ENCODE data around the gene ANO9. TPM values are rescaled to one million over a fixed set of nuclear protein-coding genes. Genes with fewer than 3 reads are reported as not detected.
"Not testable (repeated sequence)": the region's sequence is repeated elsewhere in the genome, so short reads cannot be mapped to it uniquely, and the experiment has no call there.

Gene ANO9
- total RNA-seq, 1 donor from 2014 or later: 0.07 TPM

GRCh38 chr11:434999-435740 lies 6.6 kb downstream of the ANO9 start:
- not testable (repeated sequence) for DNase-seq (ENCODE audit: low read depth, low spot score)

DNA sequence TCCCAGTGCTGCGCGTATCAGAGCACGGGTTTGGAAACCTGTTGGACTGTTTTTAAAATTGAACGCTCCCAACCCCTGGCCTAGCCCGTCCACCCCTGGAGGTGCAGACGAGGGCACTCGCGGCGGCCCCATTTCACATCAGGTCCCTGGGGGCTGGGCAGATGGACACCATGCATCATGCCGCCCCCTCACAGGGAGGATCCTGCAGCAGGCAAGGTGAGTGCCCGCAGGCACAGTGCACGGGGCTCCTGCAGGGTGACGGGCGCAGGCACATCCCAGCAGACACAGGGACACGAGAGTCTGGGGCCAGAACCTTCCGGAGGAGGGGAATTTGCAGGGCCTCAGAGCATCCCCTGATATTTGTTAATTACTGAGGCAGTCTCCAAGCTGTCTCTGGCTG lies 7.3 kb downstream of the ANO9 start:
- no peak for DNase-seq (ENCODE audit: low read depth, low spot score)

- no peak for DNase-seq (ENCODE audit: low read depth, low spot score)
These were observed 8.2 kb downstream of the ANO9 start for GRCh38 chr11:433641-434040.

GRCh38 chr11:433111-433510 lies 8.7 kb downstream of the ANO9 start:
- DNase-seq (ENCODE audit: low read depth, low spot score): no peak

DNA sequence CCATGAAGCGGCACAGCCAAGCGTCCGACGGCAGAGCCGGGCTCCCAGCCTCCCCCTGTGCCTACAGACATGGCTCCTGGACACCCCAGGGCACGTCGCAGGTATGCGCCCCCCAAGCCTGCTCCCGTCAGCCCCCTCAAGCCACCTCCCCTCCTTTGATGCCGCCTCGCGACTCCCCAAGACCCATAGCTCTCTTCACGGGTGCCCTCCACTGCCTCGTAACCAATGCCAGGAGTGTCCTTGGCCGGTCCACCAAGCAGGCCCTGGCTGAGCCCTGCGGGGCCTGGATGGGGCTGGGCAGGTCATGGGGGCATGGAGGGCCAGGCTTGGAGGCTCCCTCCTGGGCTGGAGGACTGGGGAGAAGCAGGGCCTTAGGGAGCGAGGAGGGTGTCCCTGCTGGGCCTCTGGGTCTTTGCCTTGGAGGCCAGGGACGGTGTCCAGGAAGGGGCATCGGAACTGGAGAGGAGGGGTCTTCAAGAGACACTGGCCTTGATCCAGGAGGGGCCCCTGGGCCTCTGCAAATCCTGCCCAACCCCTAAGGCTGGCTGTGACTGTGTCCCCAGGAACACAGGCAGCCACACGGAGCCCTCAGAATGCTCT lies 9.2 kb downstream of the ANO9 start:
- no peak for DNase-seq (ENCODE audit: low read depth, low spot score)

DNA sequence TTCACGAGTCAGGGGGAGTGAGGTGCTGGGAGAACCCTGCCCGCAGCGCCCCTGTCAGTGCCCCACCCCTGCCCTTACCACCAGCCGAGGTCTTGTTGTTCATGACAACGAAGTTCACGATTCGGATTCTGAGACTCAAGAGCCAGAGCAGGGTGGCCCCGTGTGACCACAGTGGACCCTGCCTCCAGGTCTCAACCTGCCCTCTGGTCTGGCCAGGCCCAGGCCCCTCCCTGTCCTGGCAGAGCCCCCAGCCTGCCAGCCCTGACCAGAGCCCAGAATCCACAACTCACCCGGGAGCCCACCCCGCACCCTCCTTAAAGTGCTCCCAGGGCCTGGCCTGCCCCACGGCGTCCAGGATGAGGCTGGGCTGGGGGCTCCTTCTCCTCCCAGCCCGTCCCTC lies 9.9 kb downstream of the ANO9 start:
- DNase-seq (ENCODE audit: low read depth, low spot score): no peak

DNA sequence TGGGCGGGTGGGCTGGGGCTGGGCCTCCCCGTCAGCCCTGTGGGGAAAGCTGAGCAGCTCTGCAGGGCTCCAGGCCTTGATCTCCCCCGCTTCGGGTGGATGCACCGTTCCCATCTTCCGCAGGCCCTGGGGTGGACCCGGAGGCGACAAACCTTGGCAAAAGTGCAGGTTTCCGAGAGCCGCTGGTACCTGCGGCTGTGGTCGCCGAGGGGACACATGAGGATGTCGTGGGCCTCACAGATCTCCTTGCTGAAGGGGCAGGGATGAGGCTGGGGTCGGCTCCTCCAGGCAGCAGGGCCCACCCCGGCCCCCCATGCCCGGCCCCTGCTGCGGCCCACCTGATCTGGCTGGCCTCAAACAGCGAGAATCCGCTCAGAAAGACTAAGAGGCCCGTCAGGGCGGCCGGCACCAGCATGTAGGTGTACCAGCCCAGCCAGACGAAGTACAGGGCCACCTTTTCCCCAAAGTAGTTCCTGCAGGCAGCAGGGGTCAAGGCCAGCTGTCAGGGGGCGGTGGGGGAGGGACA lies 11.8 kb downstream of the ANO9 start:
- no peak for DNase-seq (ENCODE audit: low read depth, low spot score)

GRCh38 chr11:429391-429790 lies 12.4 kb downstream of the ANO9 start:
- no peak for DNase-seq (ENCODE audit: low read depth, low spot score)

GRCh38 chr11:428295-428694 lies 13.5 kb downstream of the ANO9 start:
- no peak for DNase-seq (ENCODE audit: low read depth, low spot score)

DNA sequence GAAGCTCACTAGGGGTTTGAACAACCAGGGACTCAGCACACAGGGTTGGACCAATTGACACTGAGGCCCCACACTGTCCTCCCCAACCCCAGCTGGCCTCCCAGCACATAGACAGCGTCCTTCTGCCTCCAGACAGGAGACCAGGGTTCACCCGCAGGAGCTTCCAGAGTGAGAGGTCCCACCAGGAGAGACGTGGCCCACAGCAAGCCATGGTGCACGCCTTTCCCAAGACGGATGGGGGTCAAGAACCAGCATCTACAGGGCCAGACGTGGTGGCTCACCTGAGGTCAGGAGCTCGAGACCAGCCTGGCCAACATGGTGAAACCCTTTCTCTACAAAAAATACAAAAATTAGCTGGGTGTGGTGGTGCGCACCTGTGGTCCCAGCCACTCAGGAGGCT lies 15.0 kb downstream of the ANO9 start:
- DNase-seq (ENCODE audit: low read depth, low spot score): no peak

DNA sequence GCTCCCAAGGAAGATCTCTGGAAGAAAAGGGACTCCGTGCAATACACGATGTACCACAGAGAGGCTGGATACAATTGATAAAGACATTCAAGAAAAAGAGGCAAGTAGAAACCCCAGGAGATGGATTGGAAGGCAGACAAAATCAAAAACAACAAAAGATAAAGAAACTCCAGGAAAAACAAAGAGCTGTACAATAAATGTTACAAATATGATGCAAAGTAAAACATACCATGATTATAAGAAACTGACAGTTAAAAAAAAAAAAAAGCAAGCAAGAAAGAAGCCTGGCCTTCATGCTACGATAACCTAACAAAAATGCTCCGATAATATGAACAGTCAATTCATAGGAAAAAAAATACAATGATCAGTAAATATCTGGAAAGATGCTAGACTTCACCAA lies 16.5 kb downstream of the ANO9 start:
- DNase-seq (ENCODE audit: low read depth, low spot score): no peak

DNA sequence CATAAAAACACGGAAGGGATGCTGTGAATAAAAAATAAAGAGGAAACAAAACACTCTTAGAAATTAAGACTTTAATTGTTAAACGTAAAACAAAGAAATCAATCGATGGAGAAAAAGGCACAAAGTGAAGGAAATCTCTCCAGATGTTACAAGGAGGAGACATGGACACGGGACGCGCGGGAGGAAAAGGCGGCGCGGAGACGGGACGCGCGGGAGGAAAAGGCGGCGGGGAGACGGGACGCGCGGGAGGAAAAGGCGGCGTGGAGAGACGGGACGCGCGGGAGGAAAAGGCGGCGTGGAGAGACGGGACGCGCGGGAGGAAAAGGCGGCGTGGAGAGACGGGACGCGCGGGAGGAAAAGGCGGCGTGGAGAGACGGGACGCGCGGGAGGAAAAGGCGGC lies 17.0 kb downstream of the ANO9 start:
- not testable (repeated sequence) for DNase-seq (ENCODE audit: low read depth, low spot score)

GRCh38 chr11:424232-424631 lies 17.6 kb downstream of the ANO9 start:
- no peak for DNase-seq (ENCODE audit: low read depth, low spot score)

- DNase-seq (ENCODE audit: low read depth, low spot score): no peak
These were observed 19.6 kb downstream of the ANO9 start for GRCh38 chr11:422249-422656.

GRCh38 chr11:420911-421321 lies 20.9 kb downstream of the ANO9 start:
- DNase-seq (ENCODE audit: low read depth, low spot score): no peak

- no peak for DNase-seq (ENCODE audit: low read depth, low spot score)
These were observed 21.5 kb downstream of the ANO9 start for GRCh38 chr11:420054-420910.

DNA sequence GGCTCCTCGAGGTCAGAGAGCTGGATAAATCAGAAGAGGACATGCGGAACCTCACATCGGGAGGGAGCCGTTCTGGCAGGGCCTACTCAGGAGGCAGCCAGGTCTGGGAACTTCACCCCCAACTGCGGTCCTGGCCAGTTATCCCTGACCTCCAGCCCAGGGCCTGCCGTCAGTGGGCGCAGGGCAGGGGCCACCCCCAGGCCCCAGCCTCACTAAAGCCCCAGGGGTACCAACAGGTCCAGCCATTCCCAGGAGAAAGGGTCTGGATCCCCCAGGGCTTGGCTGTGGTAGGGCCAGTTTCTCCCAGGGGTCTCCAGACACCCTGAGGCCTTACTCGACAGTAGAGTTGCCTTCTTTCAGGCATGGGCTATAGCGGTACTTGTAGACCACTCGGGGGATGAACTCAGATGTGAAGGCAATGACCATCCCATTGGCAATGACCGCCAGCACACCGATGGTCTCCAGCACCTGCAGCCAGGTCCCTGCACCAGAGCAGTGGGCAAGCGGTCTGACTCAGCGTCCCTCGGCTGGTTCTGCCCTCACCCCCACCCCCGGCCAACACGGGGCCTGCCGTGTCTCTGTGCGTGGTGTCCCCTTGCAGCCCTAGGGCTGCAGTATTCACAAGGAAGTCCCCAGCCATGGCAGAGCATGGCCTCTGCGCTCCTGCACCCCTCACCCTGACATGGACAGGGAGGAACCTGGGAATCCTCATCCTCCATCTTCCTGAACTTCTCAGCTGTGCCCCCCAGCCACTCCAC lies 22.4 kb downstream of the ANO9 start:
- DNase-seq (ENCODE audit: low read depth, low spot score): no peak

DNA sequence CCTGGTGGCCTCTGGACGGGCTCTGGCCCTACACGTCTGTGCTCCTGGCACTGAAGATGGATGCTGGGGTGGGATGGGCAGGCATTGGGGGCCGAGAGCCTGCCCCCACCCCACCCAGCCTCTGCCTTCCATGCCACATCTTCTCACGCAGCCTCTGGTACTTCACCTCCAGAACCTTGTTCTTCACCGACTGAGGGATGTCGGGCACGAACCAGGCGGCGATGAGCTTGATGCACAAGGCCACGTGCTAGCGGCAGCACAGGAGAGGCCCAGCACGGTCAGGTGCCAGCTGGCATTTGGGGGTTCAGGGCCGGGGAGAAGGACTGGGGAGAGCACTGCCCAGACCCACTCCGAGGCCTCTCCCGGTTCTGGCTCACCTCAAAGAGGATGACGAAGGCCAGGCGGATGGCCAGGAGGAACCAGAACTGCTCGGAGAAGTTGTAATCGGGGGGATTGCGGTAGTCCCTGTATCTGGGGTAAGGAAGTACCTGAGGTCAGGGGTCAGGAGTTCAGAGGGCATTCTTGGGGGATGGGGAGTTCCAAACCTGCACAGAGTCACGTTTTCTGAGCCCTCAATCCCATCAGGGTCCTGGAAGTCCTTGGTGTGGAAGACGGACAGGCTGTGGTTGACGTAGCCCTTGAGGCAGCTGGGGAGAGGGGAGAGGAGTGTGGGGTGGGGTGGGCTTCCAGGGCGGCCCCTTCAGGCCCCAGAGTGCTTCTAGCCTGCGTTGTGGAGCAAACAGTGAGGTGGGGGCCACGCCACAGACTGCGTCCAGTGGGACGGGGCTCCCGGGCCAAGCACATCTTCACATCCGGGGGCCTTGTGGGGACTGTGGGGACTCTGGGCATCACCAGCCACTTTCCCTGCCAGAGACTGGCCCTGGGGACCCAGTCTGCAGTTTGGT lies 23.2 kb downstream of the ANO9 start:
- DNase-seq (ENCODE audit: low read depth, low spot score): no peak

- no peak for DNase-seq (ENCODE audit: low read depth, low spot score)
These were observed 24.0 kb downstream of the ANO9 start for GRCh38 chr11:417652-418342.
